Suprapubic skin (tissue), 4 donors: Measurements from ENCODE around the gene VPS50. TPM values are rescaled to one million over a fixed set of nuclear protein-coding genes. Genes with fewer than 3 reads are reported as not detected.
"Not testable (repeated sequence)": the region's sequence is repeated elsewhere in the genome, so short reads cannot be mapped to it uniquely, and the experiment has no call there.

Source experiments
- DNase-seq, 2 donors: peaks; one replicate each; pipeline ENCODE4 v3.0.0-alpha.2; 2019; ENCODE audit warnings: low spot score in 2 of 2
- H3K27ac ChIP-seq: fragments of 200-600 bp; sonication (generic); one replicate; pipeline ENCODE4 v1.5.1; 2019
- H3K27me3 ChIP-seq: fragments of 200-600 bp; sonication (generic); one replicate; pipeline ENCODE4 v1.5.1; 2019
- H3K36me3 ChIP-seq: fragments of 200-600 bp; sonication (generic); one replicate; pipeline ENCODE4 v1.5.1; 2019
- H3K4me1 ChIP-seq: fragments of 200-600 bp; sonication (generic); one replicate; pipeline ENCODE4 v1.5.1; 2019
- H3K4me3 ChIP-seq: fragments of 200-600 bp; sonication (generic); one replicate; pipeline ENCODE4 v1.5.1; 2019; ENCODE audit warnings: mild to moderate bottlenecking
- H3K9me3 ChIP-seq: fragments of 200-600 bp; sonication (generic); one replicate; pipeline ENCODE4 v1.5.1; 2019
- EP300 ChIP-seq: sonication (generic); formaldehyde crosslinking; IDR thresholded peaks from one replicate; pipeline ENCODE4 v1.6.1; 2017; ENCODE audit warnings: antibody characterized with exemption
- POLR2A ChIP-seq, 2 donors: fragments of 450-650 bp; IDR thresholded peaks; one replicate each; pipeline ENCODE4 v1.6.1; 2017; ENCODE audit warnings: antibody characterized with exemption in 2 of 2, mild to moderate bottlenecking in 2 of 2, moderate library complexity in 2 of 2
- POLR2AphosphoS5 ChIP-seq, 3 donors: sonication (generic); formaldehyde crosslinking; IDR thresholded peaks; one replicate each; pipeline ENCODE4 v1.6.1; 2017; ENCODE audit warnings: antibody characterized with exemption in 3 of 3
- WGBS: methylation state at CpG from one replicate; pipeline ENCODE4 v1.1.5; 2018; 5-methylcytosine and 5-hydroxymethylcytosine counted together
- total RNA-seq, 4 donors: library from RNA; depleted of rRNA; stranded (reverse); fragments of >200 nt; gene quantifications; one replicate each; pipeline ENCODE4 v1.1.0, GENCODE V29; 2016
- TF ChIP-seq, protein P1 (sequence below), 2 donors: fragments of 200-600 bp in 1 of 2; fragments of 450-650 bp in 1 of 2; sonication (generic) in 1 of 2; IDR thresholded peaks; one replicate each; pipeline ENCODE4 v1.5.1; 2016 to 2019; ENCODE audit warnings: antibody characterized with exemption in 2 of 2, mild to moderate bottlenecking in 1 of 2, moderate library complexity in 1 of 2

VPS50 gene
- total RNA-seq, 4 donors from 2014 or later = 12.5 to 57.6 (median 19.4) TPM

DNA sequence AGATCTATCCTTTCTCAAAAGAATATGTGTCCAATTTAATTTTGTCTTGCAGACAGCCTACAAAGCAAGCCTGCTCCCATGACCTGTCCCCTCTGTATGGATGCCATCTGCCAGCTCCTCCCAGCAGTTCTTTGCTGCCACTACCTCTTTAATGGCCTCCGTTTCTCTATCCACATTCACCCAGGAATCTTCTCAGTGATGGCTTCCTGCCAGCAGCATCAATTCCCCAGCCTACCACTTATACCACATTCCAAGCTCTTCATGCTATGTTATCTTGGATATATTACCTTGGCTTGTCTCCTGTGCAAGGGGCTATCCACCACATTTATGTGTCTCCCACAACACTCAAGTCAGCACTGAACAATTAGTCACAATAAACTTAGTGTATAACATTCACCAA lies 133.2 kb downstream of the VPS50 start:
- TF ChIP-seq POLR2A (IDR thresholded peaks at IDR 0.05) (no peak), POLR2AphosphoS5 (IDR thresholded peaks at IDR 0.05) (no peak), EP300 (no peak)
- TF ChIP-seq, protein P1, sequence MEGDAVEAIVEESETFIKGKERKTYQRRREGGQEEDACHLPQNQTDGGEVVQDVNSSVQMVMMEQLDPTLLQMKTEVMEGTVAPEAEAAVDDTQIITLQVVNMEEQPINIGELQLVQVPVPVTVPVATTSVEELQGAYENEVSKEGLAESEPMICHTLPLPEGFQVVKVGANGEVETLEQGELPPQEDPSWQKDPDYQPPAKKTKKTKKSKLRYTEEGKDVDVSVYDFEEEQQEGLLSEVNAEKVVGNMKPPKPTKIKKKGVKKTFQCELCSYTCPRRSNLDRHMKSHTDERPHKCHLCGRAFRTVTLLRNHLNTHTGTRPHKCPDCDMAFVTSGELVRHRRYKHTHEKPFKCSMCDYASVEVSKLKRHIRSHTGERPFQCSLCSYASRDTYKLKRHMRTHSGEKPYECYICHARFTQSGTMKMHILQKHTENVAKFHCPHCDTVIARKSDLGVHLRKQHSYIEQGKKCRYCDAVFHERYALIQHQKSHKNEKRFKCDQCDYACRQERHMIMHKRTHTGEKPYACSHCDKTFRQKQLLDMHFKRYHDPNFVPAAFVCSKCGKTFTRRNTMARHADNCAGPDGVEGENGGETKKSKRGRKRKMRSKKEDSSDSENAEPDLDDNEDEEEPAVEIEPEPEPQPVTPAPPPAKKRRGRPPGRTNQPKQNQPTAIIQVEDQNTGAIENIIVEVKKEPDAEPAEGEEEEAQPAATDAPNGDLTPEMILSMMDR (IDR thresholded peaks at IDR 0.05) = no peak
- no peak for DNase-seq
- Histone ChIP-seq H3K4me3 (no peak overlapping the region), H3K27me3 (no peaks in the 10 kb centered on the region), H3K36me3 (no peaks in the 10 kb centered on the region), H3K9me3 (no peaks in the 10 kb centered on the region), H3K4me1 (no peaks in the 10 kb centered on the region), H3K27ac (no peak overlapping the region)
- WGBS = 52% methylated on average over 1 of the region's 1 CpG

DNA sequence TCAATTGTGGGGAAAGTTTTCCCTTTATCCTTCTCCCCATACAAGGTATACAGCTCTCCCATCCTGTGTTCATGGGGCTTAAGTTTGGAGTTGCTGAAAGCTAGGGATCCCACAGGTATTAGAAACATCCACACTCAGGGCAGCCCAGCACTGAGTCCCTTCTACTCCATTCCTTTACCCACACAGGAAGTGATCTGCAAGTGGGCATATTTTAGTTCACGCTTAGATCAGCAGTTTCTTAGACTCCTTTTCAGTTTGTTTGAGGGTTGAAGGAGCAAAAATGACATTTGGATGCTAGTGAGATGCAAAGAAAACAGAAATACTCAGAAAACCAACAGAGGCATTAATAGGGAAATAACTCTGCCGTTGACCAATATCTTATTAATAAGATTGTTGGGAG lies 134.7 kb downstream of the VPS50 start:
- Histone ChIP-seq H3K4me1 (no peaks in the 10 kb centered on the region), H3K27ac (no peak overlapping the region), H3K4me3 (no peak overlapping the region), H3K9me3 (no peaks in the 10 kb centered on the region), H3K27me3 (no peaks in the 10 kb centered on the region), H3K36me3 (no peaks in the 10 kb centered on the region)
- TF ChIP-seq, protein P1 (IDR thresholded peaks at IDR 0.05) = no peak
- no peak for TF ChIP-seq POLR2AphosphoS5 (IDR thresholded peaks at IDR 0.05)
- TF ChIP-seq POLR2A (IDR thresholded peaks at IDR 0.05) = no peak
- no peak for TF ChIP-seq EP300
- no peak for DNase-seq
- WGBS = 86% methylated on average over 2 of the region's 2 CpGs

DNA sequence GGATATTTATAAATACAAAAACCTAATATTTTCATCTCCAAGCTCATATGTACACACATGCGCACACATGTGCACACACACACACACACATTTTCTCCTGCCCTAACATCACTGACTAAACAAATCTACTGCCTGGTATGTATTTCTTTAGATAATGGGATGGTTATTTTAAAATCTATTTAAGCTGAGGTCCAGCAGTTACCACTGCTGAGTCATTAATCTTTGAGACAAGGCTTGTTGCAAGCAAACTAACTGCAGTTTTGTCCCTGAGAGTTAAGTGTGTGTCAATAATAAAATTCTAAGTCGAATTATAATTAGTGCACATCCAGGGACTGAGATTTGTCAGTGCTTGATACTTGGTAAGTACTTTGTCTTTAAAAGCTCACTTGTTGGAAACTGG lies 135.1 kb downstream of the VPS50 start:
- 45% methylated on average over 2 of the region's 2 CpGs for WGBS
- TF ChIP-seq, protein P1 (IDR thresholded peaks at IDR 0.05) = no peak
- no peak for TF ChIP-seq EP300
- no peak for TF ChIP-seq POLR2AphosphoS5 (IDR thresholded peaks at IDR 0.05)
- TF ChIP-seq POLR2A (IDR thresholded peaks at IDR 0.05) = no peak
- Histone ChIP-seq H3K27me3 (no peaks in the 10 kb centered on the region), H3K9me3 (no peaks in the 10 kb centered on the region), H3K4me3 (no peak overlapping the region), H3K36me3 (no peaks in the 10 kb centered on the region), H3K27ac (no peak overlapping the region), H3K4me1 (no peaks in the 10 kb centered on the region)
- DNase-seq = no peak

DNA sequence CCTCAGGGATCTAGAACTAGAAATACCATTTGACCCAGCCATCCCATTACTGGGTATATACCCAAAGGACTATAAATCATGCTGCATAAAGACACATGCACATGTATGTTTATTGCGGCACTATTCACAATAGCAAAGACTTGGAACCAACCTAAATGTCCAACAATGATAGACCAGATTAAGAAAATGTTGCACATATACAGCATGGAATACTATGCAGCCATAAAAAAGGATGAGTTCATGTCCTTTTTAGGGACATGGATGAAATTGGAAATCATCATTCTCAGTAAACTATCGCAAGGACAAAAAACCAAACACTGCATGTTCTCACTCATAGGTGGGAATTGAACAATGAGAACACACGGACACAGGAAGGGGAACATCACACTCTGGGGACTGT lies 138.8 kb downstream of the VPS50 start:
- H3K4me1 ChIP-seq, DNase-seq, H3K36me3 ChIP-seq, H3K27ac ChIP-seq, H3K27me3 ChIP-seq, H3K4me3 ChIP-seq, H3K9me3 ChIP-seq: not testable (repeated sequence)
- WGBS = 67% methylated on average over 3 of the region's 3 CpGs

DNA sequence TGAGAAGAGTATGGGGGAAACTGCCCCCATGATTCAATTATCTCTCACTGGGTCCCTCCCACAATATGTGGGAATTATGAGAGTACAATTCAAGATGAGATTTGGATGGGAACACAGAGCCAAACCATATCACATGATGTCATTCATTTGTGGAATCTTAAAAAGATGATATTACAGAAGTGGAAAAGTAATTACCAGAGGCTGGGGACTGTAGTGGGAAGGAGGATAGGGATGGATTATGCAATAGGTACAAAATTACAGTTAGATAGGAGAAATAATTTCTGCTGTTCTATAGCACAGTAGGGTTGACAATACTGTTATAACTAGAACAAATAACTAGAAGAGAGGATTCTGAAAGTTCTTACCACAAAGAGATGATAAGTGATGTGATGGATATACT lies 141.4 kb downstream of the VPS50 start:
- H3K4me1 ChIP-seq = no peaks in the 10 kb centered on the region
- TF ChIP-seq POLR2A (IDR thresholded peaks at IDR 0.05) = no peak
- TF ChIP-seq EP300 = no peak
- TF ChIP-seq POLR2AphosphoS5 (IDR thresholded peaks at IDR 0.05) = no peak
- TF ChIP-seq, protein P1 (IDR thresholded peaks at IDR 0.05) = no peak

DNA sequence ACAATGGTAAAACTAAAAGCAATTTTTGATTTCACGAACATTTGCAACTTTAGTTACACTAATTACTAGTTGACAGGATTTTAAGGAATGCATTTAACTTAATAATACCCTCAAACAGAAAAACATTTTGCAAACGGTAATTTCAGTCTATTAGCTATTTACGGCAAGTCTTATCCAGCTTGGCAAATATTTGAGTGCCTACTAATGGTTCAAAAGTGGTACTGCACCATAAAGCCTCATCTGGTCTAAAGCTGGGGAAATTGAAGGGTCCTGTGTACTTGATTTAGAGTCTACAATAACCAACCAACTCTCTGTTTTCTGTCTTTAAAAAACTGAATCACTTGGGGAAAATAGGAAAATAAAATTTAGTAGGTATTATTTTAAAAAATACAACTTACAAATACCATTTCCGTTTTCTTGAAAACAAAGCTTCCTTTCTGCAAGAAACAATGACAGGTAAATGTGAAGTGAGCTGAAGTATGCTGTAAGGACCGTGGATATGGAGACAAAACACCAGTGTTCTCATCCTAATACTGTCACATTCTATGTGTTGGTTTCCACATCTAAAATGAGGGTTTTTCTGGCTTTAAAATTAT lies 142.3 kb downstream of the VPS50 start:
- 36% methylated on average over 5 of the region's 5 CpGs for WGBS
- TF ChIP-seq, protein P1 (IDR thresholded peaks at IDR 0.05) = peak in 1 of 2 donors; percentile 48
- TF ChIP-seq POLR2A (IDR thresholded peaks at IDR 0.05) (no peak), POLR2AphosphoS5 (IDR thresholded peaks at IDR 0.05) (no peak)
- Histone ChIP-seq H3K4me3 (no peak overlapping the region), H3K27me3 (no peaks in the 10 kb centered on the region), H3K9me3 (no peaks in the 10 kb centered on the region), H3K27ac (no peak overlapping the region), H3K4me1 (no peaks in the 10 kb centered on the region), H3K36me3 (no peaks in the 10 kb centered on the region)
- no peak for DNase-seq

More for the DNA sequence above, 141.4 kb downstream of the VPS50 start:
- DNase-seq = no peak
- no peaks in the 10 kb centered on the region for H3K36me3 ChIP-seq
- no peaks in the 10 kb centered on the region for H3K9me3 ChIP-seq
- H3K27ac ChIP-seq = no peak overlapping the region
- no peak overlapping the region for H3K4me3 ChIP-seq
- no peaks in the 10 kb centered on the region for H3K27me3 ChIP-seq
